Measurements from ENCODE around the gene EFEMP1. TPM values are rescaled to one million over a fixed set of nuclear protein-coding genes. Genes with fewer than 3 reads are reported as not detected.
A peak's percentile ranks its signal among the peaks of the same experiment; 100 is the strongest.

Gene EFEMP1
- total RNA-seq, 1 donor from 2014 or later = 75.8 TPM

DNA sequence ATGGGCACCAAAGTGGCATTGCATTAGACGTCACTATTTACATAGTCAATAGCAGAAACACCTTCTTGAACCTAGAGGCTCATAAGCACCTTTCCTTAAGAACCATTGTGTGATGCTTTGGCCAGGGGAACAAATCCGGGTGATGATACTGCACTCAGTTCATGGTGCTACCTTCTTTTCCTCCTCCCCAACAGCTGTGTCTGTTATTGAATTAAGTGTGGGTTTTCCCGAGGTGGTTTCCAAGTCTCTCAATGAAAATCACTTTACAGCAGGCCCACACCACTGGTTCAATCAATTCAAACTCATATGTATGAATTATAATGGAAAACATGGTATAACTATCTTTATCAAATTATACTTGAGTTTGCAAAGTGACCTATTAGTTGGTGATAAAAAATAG, 9.3 kb upstream of the EFEMP1 start:
- DNase-seq = no peak

DNA sequence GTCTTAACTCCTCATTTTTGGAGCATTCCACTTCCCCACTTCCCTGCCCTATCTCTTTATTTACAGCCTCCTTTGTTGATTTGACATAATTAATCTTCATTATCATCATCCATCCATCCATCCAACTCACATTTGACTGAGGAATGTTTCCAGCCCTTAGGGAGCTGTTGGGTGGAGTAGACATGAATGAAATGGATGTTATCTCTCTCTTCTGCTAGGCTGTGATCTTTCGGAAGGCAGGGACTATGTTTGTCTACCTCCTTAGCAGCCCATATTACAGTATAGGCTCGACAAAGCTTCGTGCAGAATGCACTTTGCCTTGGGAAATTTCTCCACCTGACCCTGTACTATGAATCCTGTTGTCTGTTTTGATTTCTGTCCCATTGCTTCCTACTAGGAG, 7.7 kb upstream of the EFEMP1 start:
- no peak for DNase-seq

DNA sequence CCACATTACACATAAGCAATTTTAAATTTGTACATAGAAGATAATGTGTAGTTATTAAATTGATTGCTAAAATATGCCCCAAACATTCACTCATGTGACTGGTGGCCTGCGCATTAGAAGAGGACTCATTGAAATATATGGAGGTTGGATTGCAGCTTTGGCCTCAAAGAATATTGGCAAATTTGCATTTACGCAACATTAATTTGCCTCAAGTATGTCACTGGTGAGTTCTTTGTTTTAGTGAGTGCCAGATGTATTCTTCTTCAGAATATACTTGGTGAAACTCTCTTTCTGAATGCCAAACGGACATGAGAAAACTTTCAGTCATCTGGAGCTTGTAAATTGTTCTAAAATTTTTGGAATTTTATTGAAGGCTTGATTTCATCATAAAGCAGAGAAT, 5.9 kb upstream of the EFEMP1 start:
- DNase-seq = no peak

DNA sequence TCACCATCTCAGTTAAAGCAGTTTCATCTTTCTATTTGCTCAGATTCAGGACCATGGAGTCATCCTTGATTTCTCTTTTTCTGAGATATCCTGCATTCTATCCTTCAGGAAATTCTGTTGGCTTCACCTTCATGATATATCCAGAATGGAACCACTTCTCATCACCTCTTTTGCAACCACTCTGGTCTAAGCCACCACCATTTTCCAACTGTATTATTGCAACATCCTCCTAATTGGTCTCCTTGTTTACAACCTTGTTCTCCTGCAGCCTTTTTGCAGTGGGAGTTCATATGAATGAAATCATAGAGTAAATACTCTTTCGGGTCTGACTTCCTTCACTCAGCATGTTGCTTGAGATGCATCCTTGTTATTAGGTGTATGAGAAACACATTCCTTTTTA, 3.4 kb upstream of the EFEMP1 start:
- no peak for DNase-seq

DNA sequence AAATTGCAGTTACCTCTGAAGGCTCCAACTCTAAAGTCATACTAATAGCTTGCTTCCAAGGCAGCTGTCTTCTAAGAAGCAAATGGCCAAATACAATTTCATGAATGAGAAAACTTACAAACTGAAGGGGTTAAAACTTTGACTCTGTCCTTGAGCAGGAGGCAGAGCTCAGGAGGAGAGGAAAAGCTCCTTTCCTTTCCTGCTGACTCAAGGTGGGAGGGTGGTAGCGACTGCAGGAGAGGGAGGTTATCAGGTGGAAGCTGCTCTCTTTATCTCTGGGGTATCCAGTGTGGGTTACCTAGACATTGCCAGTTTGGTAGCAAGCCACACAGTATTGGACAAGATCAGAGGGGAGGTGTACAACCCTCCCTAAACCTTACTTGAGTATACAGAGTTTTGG, 2.7 kb upstream of the EFEMP1 start:
- no peak for DNase-seq

DNA sequence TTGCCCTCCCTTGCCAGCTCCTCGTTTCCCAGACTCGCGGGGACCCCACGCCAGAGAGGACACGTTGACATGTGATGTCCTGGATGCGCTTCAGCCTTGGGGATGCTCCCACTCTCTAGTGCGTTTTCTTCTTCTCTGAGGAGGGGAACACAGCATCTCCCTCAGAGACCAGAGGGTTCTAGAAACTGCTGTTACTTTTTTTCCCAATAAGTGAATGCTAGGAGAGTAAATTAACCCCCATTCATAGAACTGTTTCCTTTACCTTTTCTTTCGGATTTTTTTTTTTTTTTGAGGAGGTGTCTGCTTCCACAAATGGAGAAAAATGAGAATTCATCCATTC, 370 bp upstream of the EFEMP1 start:
- DNase-seq = no peak

DNA sequence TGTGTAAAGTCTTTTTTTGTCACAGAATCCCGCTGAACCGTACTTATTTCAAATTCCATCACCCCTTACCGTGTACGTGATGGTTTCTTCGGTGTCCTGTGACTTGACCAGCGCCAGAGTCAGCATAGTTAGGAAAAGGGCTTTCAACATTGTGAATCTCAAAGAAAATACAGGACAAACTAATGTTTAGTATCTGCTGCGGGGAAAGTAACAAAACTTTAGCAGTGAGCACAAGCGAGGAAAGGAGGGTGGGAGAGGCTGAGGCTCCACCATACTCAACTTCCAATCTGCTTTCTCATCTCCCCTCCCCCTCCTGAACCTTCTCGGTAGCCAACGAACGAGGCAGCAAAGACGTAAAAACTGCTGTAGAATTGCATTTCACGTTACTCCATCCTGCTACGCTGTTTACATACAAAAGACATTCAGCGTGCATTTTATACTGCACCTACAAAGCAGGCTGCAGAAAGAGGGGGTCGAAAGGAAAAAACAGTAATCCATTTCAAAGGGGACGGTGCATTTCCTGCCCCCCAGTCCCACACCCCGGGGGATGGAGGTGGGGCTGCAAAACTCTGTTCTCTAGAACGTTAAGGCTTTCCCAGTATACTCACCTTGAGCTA, 1.2 kb downstream of the EFEMP1 start:
- peak; percentile 62 for DNase-seq

DNA sequence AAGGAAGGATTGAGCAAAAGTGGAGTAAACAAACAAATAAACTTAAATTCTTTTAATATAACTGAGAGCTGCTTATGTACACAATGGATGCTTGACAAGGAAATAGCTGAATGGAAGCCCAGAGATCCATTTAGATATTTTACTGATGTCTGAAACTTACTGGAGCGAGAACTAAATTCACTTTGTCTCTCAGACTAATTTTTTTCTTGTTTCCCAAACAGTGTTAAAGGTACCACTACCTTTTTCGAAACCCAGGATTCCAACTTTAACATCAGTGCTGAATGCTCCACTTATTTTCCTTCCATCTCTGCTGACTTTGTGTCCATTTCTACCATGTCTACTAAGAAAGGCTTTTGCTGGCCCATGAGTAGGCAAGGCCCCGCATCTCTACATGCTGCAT, 4.0 kb downstream of the EFEMP1 start:
- no peak for DNase-seq

DNA sequence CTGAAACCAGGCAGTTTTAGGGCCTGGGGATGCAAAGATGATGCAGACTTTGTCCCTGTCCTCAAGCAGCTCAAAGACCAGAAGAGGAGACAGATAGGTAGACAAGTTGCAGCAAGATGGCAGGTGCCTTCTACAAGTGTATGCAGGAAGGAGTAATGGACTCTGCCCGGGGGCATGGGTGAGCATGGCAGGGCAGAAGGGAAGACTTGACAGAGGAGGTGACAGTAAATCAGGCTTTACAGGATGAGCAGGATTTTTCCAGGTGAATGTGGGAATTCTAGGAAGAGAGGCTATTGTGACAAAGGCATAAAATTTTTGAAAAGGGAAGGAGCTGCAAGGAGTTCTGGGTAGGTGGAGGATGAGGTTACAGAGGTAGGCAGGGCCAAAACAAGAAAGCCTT, 4.7 kb downstream of the EFEMP1 start:
- DNase-seq = no peak

DNA sequence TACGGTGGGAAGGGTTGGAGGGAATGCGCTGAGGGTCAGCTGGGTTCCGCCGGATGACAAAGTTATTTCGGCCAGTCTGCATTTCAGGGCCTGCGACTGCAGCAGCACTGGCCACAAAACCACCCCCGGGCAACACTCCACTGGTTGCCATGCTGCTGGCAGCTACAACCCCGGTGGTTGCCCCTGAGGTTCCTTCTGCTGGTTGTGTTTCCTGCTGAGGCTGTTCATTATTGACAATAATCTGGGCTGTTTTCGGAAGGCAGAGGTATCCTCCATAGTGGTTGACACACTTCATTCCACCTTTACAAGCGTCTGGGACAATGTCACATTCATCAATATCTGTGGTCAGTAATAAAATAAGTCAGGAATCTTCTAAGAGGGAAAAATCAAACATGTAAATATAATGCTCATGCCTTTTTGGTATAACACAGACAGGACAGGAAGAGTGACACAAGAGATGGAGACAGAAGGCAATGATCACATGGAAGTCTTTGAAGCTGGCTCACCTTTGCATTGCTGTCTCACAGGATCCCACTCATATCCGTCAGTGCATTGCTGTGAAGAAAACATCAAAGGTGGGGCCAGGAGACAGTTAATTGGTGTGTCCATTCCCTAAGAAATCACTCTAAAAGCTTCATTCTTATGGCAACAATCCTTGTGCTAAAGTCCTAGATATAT, 5.7 kb downstream of the EFEMP1 start:
- DNase-seq = no peak

DNA sequence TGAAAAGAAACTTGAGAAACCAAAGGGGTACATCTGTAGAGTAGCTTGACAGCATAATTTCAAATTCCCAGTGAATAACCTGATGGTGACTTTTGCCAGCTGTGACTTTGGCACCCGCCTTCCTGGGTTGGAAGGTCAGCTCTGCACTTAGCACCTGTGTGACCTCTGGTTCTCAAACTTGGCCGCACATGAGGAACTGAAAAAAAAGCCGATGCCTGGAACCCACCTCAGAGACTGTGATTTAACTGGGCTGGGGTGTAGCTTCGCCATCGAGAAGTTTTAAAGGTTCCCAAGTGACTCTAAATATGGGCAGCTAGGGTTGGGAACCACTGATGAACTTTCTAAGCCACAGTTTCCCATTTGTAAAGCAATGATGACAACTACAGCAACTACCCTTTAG, 6.5 kb downstream of the EFEMP1 start:
- no peak for DNase-seq

DNA sequence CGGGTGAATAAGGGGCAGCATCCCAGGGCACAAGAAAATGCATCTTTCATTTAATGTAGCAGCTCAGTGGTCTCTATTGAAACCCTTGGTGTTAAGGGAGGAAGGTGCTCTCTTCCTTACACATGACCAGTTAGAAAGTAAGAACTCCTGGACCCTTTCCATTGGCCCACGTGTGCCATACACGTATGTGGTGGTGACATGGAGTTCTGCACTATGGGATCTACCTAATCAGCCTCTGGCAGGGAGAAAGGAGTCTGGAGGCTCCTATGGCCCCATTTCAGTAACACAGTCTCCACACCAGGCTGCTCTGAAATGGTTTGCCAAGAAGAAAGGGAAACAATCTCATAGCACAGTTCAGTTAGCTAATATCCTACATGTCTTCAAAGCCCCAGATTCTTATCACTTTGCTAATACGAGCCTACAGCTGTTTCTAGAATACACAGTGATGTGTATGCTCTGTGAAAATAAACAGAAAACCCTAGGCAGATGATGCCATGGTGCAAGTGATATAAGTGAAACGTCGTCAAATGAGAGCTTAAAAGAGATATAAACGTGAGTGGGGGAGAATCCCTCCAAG, 7.0 kb downstream of the EFEMP1 start:
- DNase-seq = no peak

DNA sequence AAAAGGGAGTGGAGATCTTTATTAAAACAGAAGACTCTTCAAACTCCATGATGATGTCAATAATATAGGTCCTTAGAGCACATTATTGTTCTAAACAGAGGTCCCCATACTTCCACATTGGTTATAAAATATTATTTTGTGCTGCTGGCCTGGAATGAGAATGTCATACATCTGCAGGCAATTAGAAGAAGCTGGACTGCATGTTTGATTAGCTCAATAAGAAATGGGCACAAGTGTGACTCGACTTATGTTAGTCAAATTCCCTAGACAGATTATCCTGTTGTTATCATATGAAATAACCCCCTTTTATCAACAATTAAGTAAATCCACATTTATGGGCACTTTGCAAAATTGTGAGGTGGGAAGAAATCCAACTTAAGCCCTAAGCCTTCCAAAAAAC, 8.8 kb downstream of the EFEMP1 start:
- no peak for DNase-seq

DNA sequence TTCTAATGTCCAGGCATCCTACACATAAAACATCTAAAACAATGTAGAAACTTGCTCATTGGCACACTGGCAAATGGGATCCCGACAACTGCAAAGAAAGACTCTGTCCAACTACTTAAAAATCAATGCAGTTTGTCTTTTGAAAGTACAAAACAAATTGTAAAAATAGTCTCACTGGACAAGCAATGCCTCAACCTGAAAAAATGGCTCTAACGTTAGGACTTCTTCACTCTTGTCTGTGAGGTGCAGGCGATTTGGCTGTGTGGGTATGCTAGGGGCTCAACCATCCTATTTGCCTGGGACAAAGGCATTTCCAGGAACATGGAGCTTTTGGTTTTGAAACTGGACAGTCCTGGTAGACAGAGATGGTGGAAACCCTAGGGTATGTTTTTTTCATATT, 10.7 kb downstream of the EFEMP1 start:
- no peak for DNase-seq

DNA sequence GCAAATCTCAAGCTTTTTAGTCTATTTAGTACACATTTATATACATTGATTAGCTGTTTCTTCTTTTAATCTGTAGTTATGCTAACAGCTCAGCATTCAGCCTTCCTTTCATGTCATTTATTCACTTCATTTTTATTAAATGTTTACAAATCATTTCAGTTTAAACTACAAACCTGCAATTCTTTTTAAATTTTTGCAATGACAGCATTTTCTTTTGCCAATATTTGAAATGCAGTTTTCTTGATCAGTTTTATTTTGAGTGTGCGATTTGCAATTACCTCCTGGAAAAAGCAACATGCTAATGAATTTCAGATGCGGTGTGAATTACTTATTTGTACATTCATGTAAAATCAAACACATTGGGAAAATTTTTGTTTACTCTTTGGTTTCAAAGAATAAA, 13.5 kb downstream of the EFEMP1 start:
- DNase-seq = no peak

DNA sequence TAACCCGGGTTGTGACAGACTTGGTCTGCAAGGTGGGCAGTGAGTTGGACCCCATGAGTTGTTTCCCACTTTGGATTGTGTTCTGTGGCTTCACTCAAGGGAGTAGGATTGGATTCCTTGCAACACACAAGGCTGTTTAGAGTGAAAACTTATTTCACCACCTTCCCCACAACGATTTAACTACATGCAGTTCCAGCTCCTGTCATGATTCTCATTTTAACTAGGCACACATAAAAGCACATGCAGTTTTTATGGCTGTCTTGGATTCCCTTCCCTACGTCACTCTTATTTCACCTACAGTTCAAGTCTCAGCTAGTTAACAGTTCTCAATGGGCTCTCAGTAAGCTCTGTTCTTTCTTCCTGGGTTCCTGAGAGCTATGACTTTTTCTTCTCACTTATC, 15.9 kb downstream of the EFEMP1 start:
- DNase-seq = no peak

DNA sequence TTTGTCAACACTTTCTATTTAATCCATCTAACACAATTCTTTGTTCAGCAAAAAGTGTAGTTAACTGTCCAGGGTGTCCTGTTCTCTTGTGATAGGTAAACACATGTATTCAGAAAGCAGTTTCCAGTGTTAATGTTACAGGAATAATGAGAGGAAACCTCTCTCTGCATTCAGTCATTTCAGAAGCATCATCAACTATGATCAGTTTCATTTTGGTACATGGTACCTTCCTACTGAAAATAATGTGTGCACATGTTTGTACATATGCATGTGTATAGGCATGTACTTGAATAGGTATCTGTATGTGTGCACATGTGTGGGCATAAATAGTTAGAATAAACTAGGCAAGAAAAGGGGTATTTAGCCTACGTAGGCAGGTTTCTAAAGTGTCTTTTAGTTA, 16.6 kb downstream of the EFEMP1 start:
- DNase-seq = no peak

DNA sequence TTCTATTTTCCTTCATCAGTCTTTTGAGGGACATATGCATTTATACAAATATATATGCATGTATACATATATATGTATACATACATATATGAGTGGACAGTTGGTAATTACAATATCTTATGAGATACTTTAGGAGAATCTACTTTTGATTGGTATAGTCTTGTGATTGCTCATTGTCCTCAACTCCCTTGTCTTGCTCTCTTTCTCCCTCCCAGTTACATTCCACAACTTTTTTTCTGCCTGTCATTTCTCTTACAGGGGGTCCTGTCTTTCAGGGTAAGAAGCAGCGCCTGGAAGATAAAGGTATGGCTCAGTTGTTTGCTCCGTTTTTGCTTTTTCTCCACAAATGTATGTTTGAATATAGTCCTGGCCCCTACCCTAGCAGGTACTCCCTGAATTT, 19.9 kb downstream of the EFEMP1 start:
- no peak for DNase-seq

DNA sequence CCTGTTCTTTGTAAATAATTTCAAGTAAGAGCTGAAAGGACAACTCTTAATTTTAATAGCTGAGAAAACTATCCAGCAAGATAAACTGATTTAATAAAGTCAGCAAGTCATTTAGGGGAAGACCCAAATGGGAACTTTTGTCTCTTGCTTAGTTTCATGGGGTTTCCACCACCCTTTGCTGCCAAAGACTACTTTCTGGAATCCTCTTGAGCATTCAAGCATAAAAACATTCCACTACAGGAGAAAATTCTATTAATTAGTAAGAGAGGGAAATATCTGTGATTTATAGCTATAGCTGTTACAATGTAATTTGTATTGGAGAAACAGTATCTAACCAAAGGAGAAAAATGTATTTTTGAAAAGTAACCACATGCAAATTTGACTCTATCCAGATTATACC, 20.6 kb downstream of the EFEMP1 start:
- DNase-seq = no peak

DNA sequence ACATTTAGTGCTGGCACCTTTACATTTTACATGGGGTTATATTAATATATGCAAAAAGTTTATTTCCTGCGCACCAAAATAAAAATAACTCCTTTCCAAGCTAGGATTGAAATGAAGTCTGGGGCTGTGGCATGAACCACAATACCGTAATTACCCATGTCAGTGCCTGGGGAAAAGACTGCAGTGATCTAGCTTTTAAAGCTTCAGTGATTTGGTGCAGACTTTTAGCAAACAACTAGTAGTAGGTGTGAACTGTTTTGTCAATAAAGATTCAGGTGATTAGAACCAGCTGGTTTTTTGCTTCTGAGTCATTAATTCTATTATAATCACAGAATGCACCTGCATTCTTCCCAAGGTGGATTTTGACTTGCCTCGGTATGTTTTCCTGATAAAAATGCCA, 21.2 kb downstream of the EFEMP1 start:
- DNase-seq = no peak

DNA sequence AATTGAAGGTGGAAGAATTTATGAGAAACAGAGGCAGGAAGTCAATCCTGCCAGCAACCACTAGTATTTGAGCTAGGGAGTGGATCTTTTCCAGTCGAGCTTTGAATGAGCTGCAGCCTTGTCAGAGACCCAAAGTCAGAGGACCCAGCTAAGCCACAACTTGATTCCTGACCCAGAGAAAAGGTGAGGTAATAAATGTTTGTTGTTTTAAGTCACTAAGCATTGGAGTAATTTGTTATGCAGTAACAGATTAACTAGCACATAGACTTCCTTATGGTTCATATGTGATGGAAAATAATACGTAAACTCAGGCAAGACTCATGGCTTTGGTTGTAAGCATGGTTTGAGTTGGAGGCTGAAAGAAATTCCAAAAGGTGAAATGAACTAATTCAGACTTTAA, 21.6 kb downstream of the EFEMP1 start:
- no peak for DNase-seq

DNA sequence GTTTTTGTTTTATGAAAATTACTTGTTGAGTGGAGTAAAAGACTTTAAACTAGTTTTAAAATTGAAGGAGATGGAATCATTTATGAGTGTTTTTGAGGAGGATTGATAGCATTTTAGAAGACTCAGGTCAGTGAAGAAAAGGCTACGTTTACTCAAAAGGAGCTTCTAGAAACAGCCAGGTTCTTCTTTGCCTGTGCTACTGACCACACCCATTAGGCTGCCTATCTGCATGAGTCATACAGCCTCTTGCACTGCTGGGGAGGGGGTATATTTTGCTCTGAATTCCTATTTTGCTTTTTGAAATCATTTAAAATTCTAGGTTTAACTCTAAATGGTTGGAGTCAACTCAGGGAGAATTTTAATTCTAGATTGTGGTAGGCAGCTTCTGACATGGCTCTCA, 22.3 kb downstream of the EFEMP1 start:
- DNase-seq = no peak

DNA sequence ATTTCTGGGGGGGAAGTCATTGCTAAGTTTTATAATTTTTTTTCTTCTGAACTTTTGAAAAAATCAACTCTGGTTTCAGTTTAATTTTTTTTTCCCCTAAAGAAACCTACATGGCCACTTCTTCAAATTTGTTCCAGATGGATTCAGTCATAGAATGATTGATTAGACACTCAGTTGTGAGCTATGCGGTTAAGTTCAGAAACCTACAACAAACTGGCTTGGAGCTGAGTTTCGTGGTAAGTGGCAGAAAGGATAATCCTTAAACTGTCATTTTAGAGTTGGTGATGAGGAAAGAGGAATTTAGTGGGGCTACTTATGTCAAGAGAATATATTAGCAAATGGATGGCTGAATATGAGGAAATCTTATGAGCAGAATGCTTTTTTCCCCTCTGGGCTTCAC, 23.7 kb downstream of the EFEMP1 start:
- DNase-seq = no peak

DNA sequence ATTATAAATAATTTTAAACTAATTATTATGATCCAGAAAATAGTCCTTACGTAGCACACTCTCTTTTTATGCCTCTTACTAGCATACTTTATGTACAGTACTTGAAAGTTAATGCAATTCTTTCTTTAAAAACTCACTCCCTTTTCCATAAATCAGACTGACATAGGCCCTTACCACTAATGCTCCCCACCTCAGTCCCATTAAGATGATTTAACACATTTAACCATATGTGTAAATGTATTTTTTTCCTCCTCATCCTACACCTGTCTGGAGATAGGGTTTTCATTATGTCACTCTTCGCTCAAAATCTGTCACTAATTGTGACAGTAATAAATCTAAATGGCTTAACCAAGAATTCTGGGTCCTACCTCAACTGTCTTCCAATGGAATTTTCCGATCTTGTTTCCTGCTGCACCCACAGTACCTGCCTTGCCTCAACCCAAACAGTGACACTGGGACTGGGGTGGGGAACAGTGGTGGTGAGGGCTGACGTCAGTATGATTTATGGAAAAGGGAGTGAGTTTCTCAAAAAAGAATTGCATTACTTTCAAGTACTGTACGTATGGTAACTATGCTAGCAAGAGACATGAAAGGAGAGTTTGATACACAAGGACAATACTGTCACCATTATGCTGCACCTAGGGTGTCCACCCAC, 25.1 kb downstream of the EFEMP1 start:
- no peak for DNase-seq
